Endothelial cell of umbilical vein (primary cell): ENCODE measurements around the gene ALKBH6. TPM values are rescaled to one million over a fixed set of nuclear protein-coding genes. Genes with fewer than 3 reads are reported as not detected.

Experiments used
- BruUV-seq: library from RNA; stranded (reverse); fragments of 400-500 nt; replicated peaks from 2 replicates; lab custom pipeline; 2021; lab: Mats Ljungman, UMichigan
- CTCF ChIA-PET: fragments of 300-600, 350-600 bp; sonication (Branson Sonifier 250); formaldehyde crosslinking; loops from one replicate; lab custom pipeline; 2021; ENCODE audit warnings: antibody characterized with exemption, inconsistent platforms; lab: Charles Lee
- POLR2A ChIA-PET: fragments of 300-600, 350-600 bp; sonication (Branson Sonifier 250); formaldehyde crosslinking; loops from one replicate; lab custom pipeline; 2021; ENCODE audit warnings: antibody characterized with exemption, inconsistent platforms; lab: Charles Lee
- DNase-seq: peaks from one replicate; pipeline ENCODE4 v3.0.0-alpha.2; 2011; ENCODE audit warnings: low read depth, low spot score
- FAIRE-seq: peaks from 2 replicates; lab custom pipeline; 2011; peaks lifted over from hg19 to GRCh38; lab: Jason Lieb, UNC
- H2AFZ ChIP-seq: 2 replicates; pipeline ENCODE4 v1.6.0; 2012; ENCODE audit warnings: low read depth, low read length, control low read depth, inconsistent platforms
- H3K27ac ChIP-seq: 2 replicates; pipeline ENCODE4 v1.5.1; 2011; ENCODE audit warnings: low read depth, mild to moderate bottlenecking, control low read depth, low read length, moderate library complexity; ENCODE audit not compliant: insufficient read depth
- H3K27me3 ChIP-seq, 2 experiments: 2 replicates each; pipeline versions ENCODE4 v1.6.0 to v1.6.1; 2011; ENCODE audit warnings: low read length in 2 of 2, mixed read lengths in 1 of 2; ENCODE audit not compliant: control insufficient read depth in 2 of 2, insufficient read depth in 2 of 2
- H3K36me3 ChIP-seq, 2 experiments: 2 replicates in 1 of 2; 3 replicates in 1 of 2; pipeline ENCODE4 v1.5.1; 2011; ENCODE audit warnings: low read length in 2 of 2, mild to moderate bottlenecking in 1 of 2, moderate library complexity in 1 of 2; ENCODE audit not compliant: control insufficient read depth in 2 of 2, insufficient read depth in 2 of 2; ENCODE audit errors: extremely low read depth in 1 of 2
- H3K4me1 ChIP-seq: 3 replicates; pipeline ENCODE4 v1.5.1; 2011; ENCODE audit warnings: mild to moderate bottlenecking, low read length; ENCODE audit not compliant: control insufficient read depth, insufficient read depth; ENCODE audit errors: extremely low read depth
- H3K4me2 ChIP-seq: 2 replicates; pipeline ENCODE4 v1.6.1; 2011; ENCODE audit warnings: low read length, control low read depth, mixed read lengths; ENCODE audit not compliant: insufficient read depth
- H3K4me3 ChIP-seq, 3 experiments: fragments of 200-600 bp in 1 of 3; sonication (generic), shearing (Covaris generic) in 1 of 3; replicated peaks in 1 of 3; 2 replicates each; pipeline ENCODE4 v1.5.1; 2011 to 2016; ENCODE audit warnings: control low read depth in 3 of 3, low read length in 3 of 3, mild to moderate bottlenecking in 2 of 3, inconsistent platforms in 1 of 3, low read depth in 1 of 3, moderate library complexity in 1 of 3; ENCODE audit not compliant: insufficient read depth in 1 of 3
- H3K79me2 ChIP-seq: 2 replicates; pipeline ENCODE4 v1.6.0; 2012; ENCODE audit warnings: low read length, inconsistent platforms; ENCODE audit not compliant: control insufficient read depth, insufficient read depth
- H3K9ac ChIP-seq: replicated peaks from 2 replicates; pipeline ENCODE3; 2011; ENCODE audit warnings: low read length, control low read depth; ENCODE audit not compliant: insufficient read depth; ENCODE audit errors: extremely low read depth
- H3K9me1 ChIP-seq: replicated peaks from 3 replicates; pipeline ENCODE4 v1.6.0; 2011; ENCODE audit warnings: mild to moderate bottlenecking, low read length; ENCODE audit not compliant: control insufficient read depth, insufficient read depth; ENCODE audit errors: extremely low read depth
- H3K9me3 ChIP-seq: replicated peaks from 2 replicates; pipeline ENCODE4 v1.5.1; 2012; ENCODE audit warnings: low read length, inconsistent platforms; ENCODE audit not compliant: control insufficient read depth, insufficient read depth
- H4K20me1 ChIP-seq: replicated peaks from 2 replicates; pipeline ENCODE3; 2011; ENCODE audit warnings: mild to moderate bottlenecking, low read length; ENCODE audit not compliant: control insufficient read depth, insufficient read depth; ENCODE audit errors: extremely low read depth
- CTCF ChIP-seq, 2 donors: IDR thresholded peaks; 1 replicate in 1 of 2; 2 replicates in 1 of 2; pipeline ENCODE4 v1.5.1; 2011; ENCODE audit warnings: low read length in 2 of 2, mild to moderate bottlenecking in 2 of 2, moderate library complexity in 2 of 2, control low read depth in 1 of 2, inconsistent platforms in 1 of 2, low read depth in 1 of 2; ENCODE audit not compliant: insufficient read depth in 1 of 2; ENCODE audit errors: extremely low read depth in 1 of 2
- EZH2 ChIP-seq: IDR thresholded peaks from 2 replicates; pipeline ENCODE4 v1.6.1; 2012; ENCODE audit warnings: borderline replicate concordance, low read depth, mild to moderate bottlenecking, moderate library complexity, low read length, inconsistent platforms; ENCODE audit not compliant: severe bottlenecking
- FOS ChIP-seq: IDR thresholded peaks from 2 replicates; pipeline ENCODE4 v1.6.1; 2011; ENCODE audit warnings: mild to moderate bottlenecking, low read length, moderate library complexity, borderline replicate concordance; ENCODE audit not compliant: insufficient read depth
- GATA2 ChIP-seq: IDR thresholded peaks from 2 replicates; pipeline ENCODE4 v1.7.0; 2011; ENCODE audit warnings: low read depth, mild to moderate bottlenecking, moderate library complexity, mixed read lengths, low read length; ENCODE audit not compliant: insufficient read length, insufficient read depth
- JUN ChIP-seq: IDR thresholded peaks from 2 replicates; pipeline ENCODE4 v1.6.1; 2011; ENCODE audit warnings: borderline replicate concordance, low read depth; ENCODE audit not compliant: insufficient read length, insufficient read depth
- MAX ChIP-seq: IDR thresholded peaks from 2 replicates; pipeline ENCODE4 v1.6.1; 2011; ENCODE audit not compliant: insufficient read depth, insufficient read length
- MYC ChIP-seq: IDR thresholded peaks from one replicate; pipeline ENCODE4 v1.6.1; 2011; ENCODE audit warnings: mild to moderate bottlenecking, low read depth, low read length
- POLR2A ChIP-seq: IDR thresholded peaks from 2 replicates; pipeline ENCODE4 v1.6.1; 2012; ENCODE audit warnings: low read depth, mild to moderate bottlenecking, control low read depth, low read length
- POLR2AphosphoS5 ChIP-seq: IDR thresholded peaks from 2 replicates; pipeline ENCODE4 v1.6.1; 2012; ENCODE audit warnings: low read depth, mild to moderate bottlenecking, control low read depth, low read length, moderate library complexity; ENCODE audit not compliant: insufficient read depth
- dilution Hi-C: fragments of 300-500 bp; cut with MboI; formaldehyde crosslinking; loops from one replicate; pipeline ENCODE4 v1.15.0; 2019; ENCODE audit warnings: low sequenced_read_pairs; ENCODE audit not compliant: extremely low pct_ligation_motif_present
- intact Hi-C: fragments of 100-400 bp; cut with micrococcal nuclease; formaldehyde crosslinking; loops from one replicate; pipeline ENCODE4 v1.10.0; 2022
- polyA plus RNA-seq, 4 experiments: library from polyadenylated mRNA; depleted of rRNA in 3 of 4; stranded (reverse) in 3 of 4; unstranded in 1 of 4; fragments of >200 nt; gene quantifications; 2 replicates each; pipeline versions ENCODE4 v1.2.1 to v1.2.3, GENCODE V29; 2011 to 2012; ENCODE audit warnings: missing spikeins in 1 of 4
- total RNA-seq: library from RNA; stranded (reverse); gene quantifications from 2 replicates; pipeline ENCODE4 v1.2.3, GENCODE V29; 2021

Gene ALKBH6
- total and polyA plus RNA-seq, 2 donors (not counting 3 experiments of a cell fraction or from before 2014, with no cell fraction given) = 17.3 to 26.7 TPM

- no peaks in the 10 kb centered on the region for H3K27me3 ChIP-seq
- peaks cover 11% of the 10 kb centered on the region for H3K4me1 ChIP-seq
- no peak overlapping the region for H3K27ac ChIP-seq
- H4K20me1 ChIP-seq = no peaks in the 10 kb centered on the region
- H3K79me2 ChIP-seq = peaks cover 21% of the 10 kb centered on the region
- H3K36me3 ChIP-seq = no peaks in the 10 kb centered on the region
- no peak overlapping the region for H3K4me3 ChIP-seq
- no TSS peak for BruUV-seq
- CTCF ChIA-PET = interaction anchor here (1.0 to 3.9 kb wide), 8 partner anchors 55 to 132 kb away, joined by 3 to 61 read pairs (median 8); partner anchors contain the start of genes COX7A1 and POLR2I
- intact Hi-C loops (no loop called here), dilution Hi-C loops (no loop called here)
- TF ChIP-seq CTCF (IDR thresholded peaks at IDR 0.05; ENCODE audit: extremely low read depth in 1 of 2, insufficient read depth in 1 of 2, low read depth in 1 of 2, low read length in 2 of 2) (no peak), GATA2 (no peak), JUN (no peak), EZH2 (no peak), POLR2AphosphoS5 (no peak), MYC (no peak), POLR2A (no peak), MAX (no peak), FOS (no peak)
- FAIRE-seq (no peak), DNase-seq (no peak)
- POLR2A ChIA-PET = no interaction called here
- H3K9me3 ChIP-seq = no peaks in the 10 kb centered on the region
- no peaks in the 10 kb centered on the region for H3K9me1 ChIP-seq
- H3K9ac ChIP-seq = no peak overlapping the region
- H2AFZ ChIP-seq = no peak overlapping the region
- H3K4me2 ChIP-seq = no peak overlapping the region
Observed at GRCh38 chr19:36059180-36059910, 45.3 kb upstream of the ALKBH6 start.
